K562 (cell line): ENCODE measurements around the gene MILR1. TPM values are rescaled to one million over a fixed set of nuclear protein-coding genes. Genes with fewer than 3 reads are reported as not detected.

Experiments used
- ARNT ChIP-seq, 2 experiments: fragments of 450-650 bp; IDR thresholded peaks; 2 replicates each; pipeline ENCODE4 v1.6.1; 2016; ENCODE audit warnings: mild to moderate bottlenecking in 1 of 2
- ATF3 ChIP-seq, 2 experiments: fragments of 450-650 bp in 1 of 2; sonication (generic) in 1 of 2; formaldehyde crosslinking in 1 of 2; IDR thresholded peaks in 1 of 2; conservative IDR thresholded peaks in 1 of 2; 2 replicates each; pipeline versions ENCODE4 v1.6.1 to v1.8.1; 2016 to 2023; ENCODE audit warnings: mild to moderate bottlenecking in 2 of 2, moderate library complexity in 2 of 2, inconsistent platforms in 1 of 2, missing genetic modification reagents in 1 of 2
- CBX2 ChIP-seq: fragments of 200-600 bp; sonication (generic); IDR thresholded peaks from one replicate; pipeline ENCODE4 v1.6.1; 2012; ENCODE audit warnings: mild to moderate bottlenecking, low read length, inconsistent platforms; ENCODE audit not compliant: insufficient read depth, poor library complexity, severe bottlenecking
- COPS2 ChIP-seq: fragments of 450-650 bp; conservative IDR thresholded peaks from 2 replicates; pipeline ENCODE4 v1.6.1; 2016; ENCODE audit warnings: mild to moderate bottlenecking, moderate library complexity
- E2F6 ChIP-seq, 2 experiments: IDR thresholded peaks; 2 replicates each; pipeline ENCODE4 v1.6.1; 2011; ENCODE audit warnings: borderline replicate concordance in 1 of 2, control low read depth in 1 of 2, low read depth in 1 of 2, low read length in 1 of 2, mild to moderate bottlenecking in 1 of 2, mixed read lengths in 1 of 2, moderate library complexity in 1 of 2; ENCODE audit not compliant: insufficient read depth in 1 of 2, insufficient read length in 1 of 2, poor library complexity in 1 of 2, severe bottlenecking in 1 of 2; ENCODE audit errors: extremely low read depth in 1 of 2
- EHMT2 ChIP-seq: fragments of 450-650 bp; IDR thresholded peaks from 2 replicates; pipeline ENCODE4 v1.6.1; 2018; ENCODE audit warnings: antibody characterized with exemption
- GATA2 ChIP-seq: sonication (generic); formaldehyde crosslinking; IDR thresholded peaks from 2 replicates; pipeline ENCODE4 v1.4.0; 2020; ENCODE audit warnings: mild to moderate bottlenecking, missing genetic modification reagents
- HMGN3 ChIP-seq: IDR thresholded peaks from 2 replicates; pipeline ENCODE4 v1.6.1; 2011; ENCODE audit warnings: borderline replicate concordance, low read depth, mild to moderate bottlenecking, mixed read lengths, low read length; ENCODE audit not compliant: insufficient read length; ENCODE audit errors: extremely low read depth
- MED1 ChIP-seq: sonication (generic); formaldehyde crosslinking; IDR thresholded peaks from 2 replicates; pipeline ENCODE4 v1.8.1; 2023; ENCODE audit warnings: missing genetic modification reagents, borderline replicate concordance
- MYC ChIP-seq, 2 experiments: fragments of 250-450 bp in 1 of 2; sonication (Bioruptor Pico) in 1 of 2; IDR thresholded peaks; 2 replicates each; pipeline versions ENCODE4 v1.5.1 to v1.6.1; 2012 to 2021; ENCODE audit warnings: low read depth in 2 of 2, borderline replicate concordance in 1 of 2, improper control_type of control experiment in 1 of 2, low read length in 1 of 2, mild to moderate bottlenecking in 1 of 2, moderate library complexity in 1 of 2
- PBX2 ChIP-seq, 2 experiments: IDR thresholded peaks in 1 of 2; conservative IDR thresholded peaks in 1 of 2; 2 replicates each; pipeline ENCODE4 v1.6.1; 2016; ENCODE audit warnings: low read depth in 2 of 2, mild to moderate bottlenecking in 1 of 2, missing compliant biosample characterization in 1 of 2, missing genetic modification characterization in 1 of 2, moderate library complexity in 1 of 2
- PTTG1 ChIP-seq: fragments of 450-650 bp; IDR thresholded peaks from 2 replicates; pipeline ENCODE4 v1.6.1; 2016; ENCODE audit warnings: low read depth, mild to moderate bottlenecking, missing genetic modification characterization, missing compliant biosample characterization
- RFX1 ChIP-seq: fragments of 450-650 bp; IDR thresholded peaks from 2 replicates; pipeline ENCODE4 v1.6.1; 2016; ENCODE audit warnings: mild to moderate bottlenecking, moderate library complexity
- SRSF1 ChIP-seq: fragments of 200-400 bp; formaldehyde crosslinking; IDR thresholded peaks from 2 replicates; pipeline ENCODE4 v1.6.1; 2017; ENCODE audit warnings: mild to moderate bottlenecking, low read depth, low read length, moderate library complexity
- STAT6 ChIP-seq: sonication (generic); formaldehyde crosslinking; IDR thresholded peaks from 2 replicates; pipeline ENCODE4 v1.8.1; 2023; ENCODE audit warnings: mild to moderate bottlenecking, missing genetic modification reagents
- XRCC3 ChIP-seq: fragments of 450-650 bp; IDR thresholded peaks from 2 replicates; pipeline ENCODE4 v1.6.1; 2017; ENCODE audit warnings: mild to moderate bottlenecking, moderate library complexity
- XRCC4 ChIP-seq: IDR thresholded peaks from one replicate; pipeline ENCODE4 v1.6.1; 2011; ENCODE audit not compliant: insufficient read depth, insufficient read length; ENCODE audit errors: extremely low read depth
- polyA plus RNA-seq, 8 experiments: library from polyadenylated mRNA; depleted of rRNA in 4 of 8; stranded (reverse) in 5 of 8; unstranded in 3 of 8; fragments of >200 nt; fragmentation: Nextera tagmentation in 2 of 8; fragmentation: Illumina TruSeq in 1 of 8; extraction: Ambion mirVana in 2 of 8; extraction: Trizol in 1 of 8; gene quantifications; 2 replicates each; pipeline versions ENCODE4 v1.2.1 to v1.2.3, GENCODE V29; 2011 to 2014; ENCODE audit warnings: inconsistent platforms in 1 of 8, missing spikeins in 1 of 8
- total RNA-seq, 7 experiments: library from RNA; depleted of rRNA in 6 of 7; stranded (reverse); fragments of >200 nt in 6 of 7; fragmentation: Illumina TruSeq in 2 of 7; extraction: Trizol in 2 of 7; gene quantifications; 2 replicates each; pipeline versions ENCODE4 v1.2.1 to v1.2.3, GENCODE V29; 2011 to 2021; ENCODE audit warnings: low replicate concordance in 1 of 7

Gene MILR1
- total and polyA plus RNA-seq, 9 of the 15 experiments (the other 6 are each of a cell fraction or from before 2014, with no cell fraction given): 3.8 to 14.1 (median 7.1) TPM

- no peak for TF ChIP-seq PTTG1
- no peak for TF ChIP-seq XRCC3
- TF ChIP-seq MYC (IDR thresholded peaks at IDR 0.05; ENCODE audit: low read depth, low read length): peak; percentile 88
- 0 out of 2 replicates have a peak, but pooled peaks have one; percentile 29 for TF ChIP-seq MYC (CRISPR knock-in tag; IDR thresholded peaks at IDR 0.05; ENCODE audit: borderline replicate concordance, low read depth)
- TF ChIP-seq COPS2: no peak
- peak; percentile 46; the same call in 1 of the 2 replicates for TF ChIP-seq RFX1
- peak; percentile 93 for TF ChIP-seq HMGN3
- TF ChIP-seq STAT6 (CRISPR knock-in tag): no peak
- TF ChIP-seq PBX2 (CRISPR knock-in tag; IDR thresholded peaks at IDR 0.05; ENCODE audit: low read depth): no peak
- TF ChIP-seq PBX2 (tag; conservative IDR thresholded peaks at IDR 0.05; ENCODE audit: low read depth): peak; percentile 68
- TF ChIP-seq E2F6 (IDR thresholded peaks at IDR 0.05; ENCODE audit: borderline replicate concordance in 1 of 2, extremely low read depth in 1 of 2, insufficient read depth in 1 of 2, insufficient read length in 1 of 2, low read depth in 1 of 2, low read length in 1 of 2, poor library complexity in 1 of 2, severe bottlenecking in 1 of 2): peak; percentile 48 to 56
- TF ChIP-seq ARNT (IDR thresholded peaks at IDR 0.05): no peak; a peak in 1 of 4 replicates
- TF ChIP-seq MED1 (CRISPR knock-in tag): no peak
- no peak for TF ChIP-seq XRCC4
- no peak for TF ChIP-seq SRSF1
- no peak for TF ChIP-seq GATA2
- TF ChIP-seq CBX2: no peak
- no peak; the same call in 1 of the 2 replicates for TF ChIP-seq EHMT2
- no peak for TF ChIP-seq ATF3 (IDR thresholded peaks at IDR 0.05)
- TF ChIP-seq ATF3 (CRISPR knock-in tag; conservative IDR thresholded peaks at IDR 0.05): no peak
These were observed 48.1 kb downstream of the MILR1 start, which contains the start of gene POLG2 (continued) for GRCh38 chr17:64496786-64497564.
